ENCODE data around the gene ABLIM1. TPM values are rescaled to one million over a fixed set of nuclear protein-coding genes. Genes with fewer than 3 reads are reported as not detected.

The ABLIM1 gene
- total RNA-seq, 3 donors from 2014 or later = 89.0 to 216 (median 131) TPM

- H3K4me3 ChIP-seq = no peak overlapping the region
- TF ChIP-seq POLR2A (IDR thresholded peaks at IDR 0.05) (no peak), CTCF (IDR thresholded peaks at IDR 0.05) (no peak), POLR2AphosphoS5 (IDR thresholded peaks at IDR 0.05) (no peak)
- DNase-seq (ENCODE audit: low spot score in 2 of 2) = no peak
- no peaks in the 10 kb centered on the region for H3K9me3 ChIP-seq
- no peaks in the 10 kb centered on the region for H3K36me3 ChIP-seq
- intact Hi-C loops (cut with DNase I; ENCODE audit: low total_unique reads) = no loop called here
- H3K27me3 ChIP-seq = no peaks in the 10 kb centered on the region
- peak overlapping the region in 1 of 2 donors; percentile 13 for H3K27ac ChIP-seq
- H3K4me1 ChIP-seq = peaks cover 0 to 10% of the 10 kb centered on the region in 2 donors
Observed at GRCh38 chr10:114487815-114488536, 170.1 kb downstream of the ABLIM1 start.

- peaks cover 0 to 10% of the 10 kb centered on the region in 2 donors for H3K4me1 ChIP-seq
- H3K27me3 ChIP-seq = no peaks in the 10 kb centered on the region
- no peak for DNase-seq (ENCODE audit: low spot score in 2 of 2)
- H3K4me3 ChIP-seq = no peak overlapping the region
- intact Hi-C loops (cut with DNase I; ENCODE audit: low total_unique reads) = no loop called here
- no peaks in the 10 kb centered on the region for H3K9me3 ChIP-seq
- peak overlapping the region in 1 of 2 donors; percentile 23 for H3K27ac ChIP-seq
- TF ChIP-seq CTCF (IDR thresholded peaks at IDR 0.05) (no peak), POLR2A (IDR thresholded peaks at IDR 0.05) (no peak), POLR2AphosphoS5 (IDR thresholded peaks at IDR 0.05) (no peak)
- H3K36me3 ChIP-seq = no peaks in the 10 kb centered on the region
Observed at GRCh38 chr10:114486938-114487814, 170.9 kb downstream of the ABLIM1 start.

GRCh38 chr10:114485696-114486400 is 172.2 kb downstream of the ABLIM1 start:
- Histone ChIP-seq H3K9me3 (no peaks in the 10 kb centered on the region), H3K36me3 (no peaks in the 10 kb centered on the region), H3K27ac (peak overlapping the region; percentile 41 to 49), H3K4me1 (peaks cover 0 to 10% of the 10 kb centered on the region in 2 donors), H3K4me3 (no peak overlapping the region), H3K27me3 (no peaks in the 10 kb centered on the region)
- DNase-seq (ENCODE audit: low spot score in 2 of 2) = no peak
- TF ChIP-seq POLR2A (IDR thresholded peaks at IDR 0.05) (no peak), POLR2AphosphoS5 (IDR thresholded peaks at IDR 0.05) (no peak), CTCF (IDR thresholded peaks at IDR 0.05) (no peak)
- intact Hi-C loops (cut with DNase I; ENCODE audit: low total_unique reads) = no loop called here

- TF ChIP-seq POLR2A (IDR thresholded peaks at IDR 0.05) (no peak), CTCF (IDR thresholded peaks at IDR 0.05) (no peak), POLR2AphosphoS5 (IDR thresholded peaks at IDR 0.05) (no peak)
- Histone ChIP-seq H3K27ac (peak overlapping the region; percentile 84), H3K9me3 (no peaks in the 10 kb centered on the region), H3K27me3 (no peaks in the 10 kb centered on the region), H3K36me3 (no peaks in the 10 kb centered on the region), H3K4me1 (no peaks in the 10 kb centered on the region), H3K4me3 (no peak overlapping the region)
- intact Hi-C loops (cut with DNase I; ENCODE audit: low total_unique reads) = no loop called here
- DNase-seq (ENCODE audit: low spot score in 2 of 2) = no peak
Observed at GRCh38 chr10:114483575-114483974, 174.5 kb downstream of the ABLIM1 start.
